Mesothelial cell of epicardium (in vitro differentiated cells): ENCODE data around the gene PKNOX2. TPM values are rescaled to one million over a fixed set of nuclear protein-coding genes. Genes with fewer than 3 reads are reported as not detected.

Experiments used
- DNase-seq, 2 experiments: peaks; one replicate each; pipeline ENCODE4 v3.0.0; 2021; ENCODE audit warnings: low spot score in 2 of 2; ENCODE audit not compliant: unreplicated experiment in 2 of 2
- H3K27ac Mint-ChIP-seq: 2 replicates; pipeline ENCODE4 v1.8.0; 2021; ENCODE audit warnings: mixed read lengths
- H3K27me3 Mint-ChIP-seq: 2 replicates; pipeline ENCODE4 v1.8.0; 2021; ENCODE audit warnings: low read depth, mixed read lengths
- H3K36me3 Mint-ChIP-seq: 2 replicates; pipeline ENCODE4 v1.8.0; 2021; ENCODE audit warnings: mixed read lengths
- H3K4me1 Mint-ChIP-seq: 2 replicates; pipeline ENCODE4 v1.8.0; 2021; ENCODE audit warnings: mixed read lengths
- H3K4me3 Mint-ChIP-seq: 2 replicates; pipeline ENCODE4 v1.8.0; 2021; ENCODE audit warnings: mild to moderate bottlenecking, moderate library complexity, mixed read lengths
- H3K9me3 Mint-ChIP-seq: 2 replicates; pipeline ENCODE4 v1.8.0; 2021; ENCODE audit warnings: mixed read lengths
- CTCF ChIP-seq: fragments of 200-600 bp; sonication (generic); IDR thresholded peaks from one replicate; pipeline ENCODE4 v1.5.0; 2021; ENCODE audit warnings: antibody characterized with exemption; ENCODE audit not compliant: unreplicated experiment
- total RNA-seq: library from RNA; stranded (reverse); gene quantifications from 3 replicates; pipeline ENCODE4 v1.2.1, GENCODE V29; 2021

Gene PKNOX2
- total RNA-seq, 1 donor from 2014 or later: 22.2 TPM

GRCh38 chr11:125139778-125140177 lies 24.8 kb upstream of the PKNOX2 start:
- no peak for TF ChIP-seq CTCF
- Mint-ChIP-seq H3K27me3 (peaks cover 5% of the 10 kb centered on the region), H3K4me3 (peak overlapping the region; percentile 41), H3K27ac (peak overlapping the region; percentile 91), H3K36me3 (no peaks in the 10 kb centered on the region), H3K4me1 (peaks cover 50% of the 10 kb centered on the region), H3K9me3 (no peaks in the 10 kb centered on the region)
- no peak for DNase-seq

GRCh38 chr11:125140233-125140632 lies 24.3 kb upstream of the PKNOX2 start:
- H3K4me1 Mint-ChIP-seq: peaks cover 52% of the 10 kb centered on the region
- no peak for TF ChIP-seq CTCF

GRCh38 chr11:125141178-125141577 lies 23.4 kb upstream of the PKNOX2 start:
- Mint-ChIP-seq H3K36me3 (no peaks in the 10 kb centered on the region), H3K27me3 (peaks cover 5% of the 10 kb centered on the region), H3K9me3 (no peaks in the 10 kb centered on the region), H3K27ac (peak overlapping the region; percentile 91), H3K4me3 (no peak overlapping the region), H3K4me1 (peaks cover 52% of the 10 kb centered on the region)
- TF ChIP-seq CTCF: no peak
- DNase-seq: no peak

More at GRCh38 chr11:125140233-125140632, 24.3 kb upstream of the PKNOX2 start:
- H3K27ac Mint-ChIP-seq: peak overlapping the region; percentile 91
- peak in 1 of 2 experiments; percentile 54 for DNase-seq
- H3K27me3 Mint-ChIP-seq: peaks cover 5% of the 10 kb centered on the region
- peak overlapping the region; percentile 41 for H3K4me3 Mint-ChIP-seq
- no peaks in the 10 kb centered on the region for H3K9me3 Mint-ChIP-seq
- no peaks in the 10 kb centered on the region for H3K36me3 Mint-ChIP-seq

- peak; percentile 50 to 85 for DNase-seq
- Mint-ChIP-seq H3K9me3 (no peaks in the 10 kb centered on the region), H3K27me3 (peaks cover 5% of the 10 kb centered on the region), H3K4me1 (peaks cover 60% of the 10 kb centered on the region), H3K36me3 (no peaks in the 10 kb centered on the region), H3K4me3 (no peak overlapping the region), H3K27ac (no peak overlapping the region)
- peak; percentile 97 for TF ChIP-seq CTCF
These were observed 22.6 kb upstream of the PKNOX2 start for GRCh38 chr11:125141686-125142535.

GRCh38 chr11:125146232-125146631 lies 18.3 kb upstream of the PKNOX2 start:
- Mint-ChIP-seq H3K9me3 (no peaks in the 10 kb centered on the region), H3K4me1 (peaks cover 27% of the 10 kb centered on the region), H3K4me3 (no peak overlapping the region), H3K27ac (no peak overlapping the region), H3K27me3 (peaks cover 5% of the 10 kb centered on the region), H3K36me3 (no peaks in the 10 kb centered on the region)
- TF ChIP-seq CTCF: no peak
- no peak for DNase-seq
